ENCODE measurements around the gene SYNE3.

The SYNE3 gene

GRCh38 chr14:95504135-95505029 is 12.1 kb downstream of the SYNE3 start:
- no peak for DNase-seq (ENCODE audit: low read depth in 2 of 2)

GRCh38 chr14:95503365-95504134 is 12.9 kb downstream of the SYNE3 start:
- DNase-seq (ENCODE audit: low read depth in 2 of 2) = no peak

GRCh38 chr14:95502381-95502950 is 14.0 kb downstream of the SYNE3 start:
- DNase-seq (ENCODE audit: low read depth in 2 of 2) = no peak

- no peak for DNase-seq (ENCODE audit: low read depth in 2 of 2)
Observed at GRCh38 chr14:95500772-95501401, 15.6 kb downstream of the SYNE3 start.

GRCh38 chr14:95500201-95500681 is 16.2 kb downstream of the SYNE3 start:
- DNase-seq (ENCODE audit: low read depth in 2 of 2) = no peak

GRCh38 chr14:95499354-95499750 is 17.1 kb downstream of the SYNE3 start:
- DNase-seq (ENCODE audit: low read depth in 2 of 2) = no peak

GRCh38 chr14:95498622-95499353 is 17.7 kb downstream of the SYNE3 start:
- DNase-seq (ENCODE audit: low read depth in 2 of 2) = no peak

- no peak for DNase-seq (ENCODE audit: low read depth in 2 of 2)
Observed at GRCh38 chr14:95497561-95498011, 18.9 kb downstream of the SYNE3 start.

GRCh38 chr14:95496690-95497259 is 19.7 kb downstream of the SYNE3 start:
- no peak for DNase-seq (ENCODE audit: low read depth in 2 of 2)

- no peak for DNase-seq (ENCODE audit: low read depth in 2 of 2)
Observed at GRCh38 chr14:95496111-95496681, 20.3 kb downstream of the SYNE3 start.

- no peak for DNase-seq (ENCODE audit: low read depth in 2 of 2)
Observed at GRCh38 chr14:95495538-95496025, 20.9 kb downstream of the SYNE3 start.

GRCh38 chr14:95495076-95495475 is 21.4 kb downstream of the SYNE3 start:
- no peak for DNase-seq (ENCODE audit: low read depth in 2 of 2)

- no peak for DNase-seq (ENCODE audit: low read depth in 2 of 2)
Observed at GRCh38 chr14:95494456-95494855, 22.0 kb downstream of the SYNE3 start.

GRCh38 chr14:95493976-95494375 is 22.5 kb downstream of the SYNE3 start:
- no peak for DNase-seq (ENCODE audit: low read depth in 2 of 2)

GRCh38 chr14:95493503-95493902 is 22.9 kb downstream of the SYNE3 start:
- DNase-seq (ENCODE audit: low read depth in 2 of 2) = no peak

GRCh38 chr14:95491936-95492608 is 24.4 kb downstream of the SYNE3 start:
- DNase-seq (ENCODE audit: low read depth in 2 of 2) = no peak

- DNase-seq (ENCODE audit: low read depth in 2 of 2) = no peak
Observed at GRCh38 chr14:95490727-95491451, 25.6 kb downstream of the SYNE3 start.

GRCh38 chr14:95490138-95490509 is 26.3 kb downstream of the SYNE3 start:
- DNase-seq (ENCODE audit: low read depth in 2 of 2) = no peak

All from fibroblast of skin of left quadriceps (primary cell).